ENCODE results near the gene TUBG1. TPM values are rescaled to one million over a fixed set of nuclear protein-coding genes. Genes with fewer than 3 reads are reported as not detected.

The TUBG1 gene
- total and polyA plus RNA-seq, 9 of the 15 experiments (the other 6 are each of a cell fraction or from before 2014, with no cell fraction given): 33.1 to 147 (median 66.0) TPM

- TF ChIP-seq, protein P1, sequence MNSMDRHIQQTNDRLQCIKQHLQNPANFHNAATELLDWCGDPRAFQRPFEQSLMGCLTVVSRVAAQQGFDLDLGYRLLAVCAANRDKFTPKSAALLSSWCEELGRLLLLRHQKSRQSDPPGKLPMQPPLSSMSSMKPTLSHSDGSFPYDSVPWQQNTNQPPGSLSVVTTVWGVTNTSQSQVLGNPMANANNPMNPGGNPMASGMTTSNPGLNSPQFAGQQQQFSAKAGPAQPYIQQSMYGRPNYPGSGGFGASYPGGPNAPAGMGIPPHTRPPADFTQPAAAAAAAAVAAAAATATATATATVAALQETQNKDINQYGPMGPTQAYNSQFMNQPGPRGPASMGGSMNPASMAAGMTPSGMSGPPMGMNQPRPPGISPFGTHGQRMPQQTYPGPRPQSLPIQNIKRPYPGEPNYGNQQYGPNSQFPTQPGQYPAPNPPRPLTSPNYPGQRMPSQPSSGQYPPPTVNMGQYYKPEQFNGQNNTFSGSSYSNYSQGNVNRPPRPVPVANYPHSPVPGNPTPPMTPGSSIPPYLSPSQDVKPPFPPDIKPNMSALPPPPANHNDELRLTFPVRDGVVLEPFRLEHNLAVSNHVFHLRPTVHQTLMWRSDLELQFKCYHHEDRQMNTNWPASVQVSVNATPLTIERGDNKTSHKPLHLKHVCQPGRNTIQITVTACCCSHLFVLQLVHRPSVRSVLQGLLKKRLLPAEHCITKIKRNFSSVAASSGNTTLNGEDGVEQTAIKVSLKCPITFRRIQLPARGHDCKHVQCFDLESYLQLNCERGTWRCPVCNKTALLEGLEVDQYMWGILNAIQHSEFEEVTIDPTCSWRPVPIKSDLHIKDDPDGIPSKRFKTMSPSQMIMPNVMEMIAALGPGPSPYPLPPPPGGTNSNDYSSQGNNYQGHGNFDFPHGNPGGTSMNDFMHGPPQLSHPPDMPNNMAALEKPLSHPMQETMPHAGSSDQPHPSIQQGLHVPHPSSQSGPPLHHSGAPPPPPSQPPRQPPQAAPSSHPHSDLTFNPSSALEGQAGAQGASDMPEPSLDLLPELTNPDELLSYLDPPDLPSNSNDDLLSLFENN (IDR thresholded peaks at IDR 0.05; ENCODE audit: low read depth in 2 of 2, low read length in 2 of 2): no peak
- TF ChIP-seq GTF2F1 (IDR thresholded peaks at IDR 0.05; ENCODE audit: low read depth, low read length) (no peak), ZBED1 (IDR thresholded peaks at IDR 0.05) (0 out of 2 replicates have a peak, but pooled peaks have one; percentile 37), ETV6 (IDR thresholded peaks at IDR 0.05; ENCODE audit: borderline replicate concordance in 1 of 2, low read depth in 2 of 2, low read length in 1 of 2) (no peak), ETV6 (CRISPR knock-in tag; IDR thresholded peaks at IDR 0.05; ENCODE audit: borderline replicate concordance) (no peak), TCF3 (CRISPR knock-in tag; IDR thresholded peaks at IDR 0.05) (no peak), HMGN3 (IDR thresholded peaks at IDR 0.05; ENCODE audit: borderline replicate concordance, extremely low read depth, insufficient read length, low read depth, low read length) (peak; percentile 65), RCOR1 (IDR thresholded peaks at IDR 0.05; ENCODE audit: borderline replicate concordance in 1 of 2, low read depth in 2 of 2, low read length in 2 of 2) (0 out of 4 replicates have a peak, but pooled peaks of 1 of the 2 experiments have one; percentile 10), ZNF408 (CRISPR knock-in tag; IDR thresholded peaks at IDR 0.05; ENCODE audit: low read depth) (no peak), STAG1 (CRISPR knock-in tag; IDR thresholded peaks at IDR 0.05; ENCODE audit: borderline replicate concordance) (no peak), PRPF4 (IDR thresholded peaks at IDR 0.05; ENCODE audit: insufficient read depth, low read depth, low read length, poor library complexity, severe bottlenecking) (no peak), ZNF133 (CRISPR knock-in tag; IDR thresholded peaks at IDR 0.05) (no peak), NR2C2 (CRISPR knock-in tag; IDR thresholded peaks at IDR 0.05) (no peak), NR2C2 (tag; IDR thresholded peaks at IDR 0.05) (0 out of 2 replicates have a peak, but pooled peaks have one; percentile 17), ZNF507 (tag; conservative IDR thresholded peaks at IDR 0.05) (no peak), ZNF778 (CRISPR knock-in tag; IDR thresholded peaks at IDR 0.05) (no peak), CSDE1 (IDR thresholded peaks at IDR 0.05) (no peak), ZNF165 (CRISPR knock-in tag; IDR thresholded peaks at IDR 0.05; ENCODE audit: borderline replicate concordance) (no peak), TOE1 (IDR thresholded peaks at IDR 0.05; ENCODE audit: borderline replicate concordance) (peak; percentile 97), TOE1 (CRISPR knock-in tag; IDR thresholded peaks at IDR 0.05; ENCODE audit: borderline replicate concordance, low read depth) (no peak)
- TF ChIP-seq, protein P2, sequence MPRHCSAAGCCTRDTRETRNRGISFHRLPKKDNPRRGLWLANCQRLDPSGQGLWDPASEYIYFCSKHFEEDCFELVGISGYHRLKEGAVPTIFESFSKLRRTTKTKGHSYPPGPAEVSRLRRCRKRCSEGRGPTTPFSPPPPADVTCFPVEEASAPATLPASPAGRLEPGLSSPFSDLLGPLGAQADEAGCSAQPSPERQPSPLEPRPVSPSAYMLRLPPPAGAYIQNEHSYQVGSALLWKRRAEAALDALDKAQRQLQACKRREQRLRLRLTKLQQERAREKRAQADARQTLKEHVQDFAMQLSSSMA (CRISPR knock-in tag; IDR thresholded peaks at IDR 0.05): 0 out of 2 replicates have a peak, but pooled peaks have one; percentile 37
- TF ChIP-seq, protein P3, sequence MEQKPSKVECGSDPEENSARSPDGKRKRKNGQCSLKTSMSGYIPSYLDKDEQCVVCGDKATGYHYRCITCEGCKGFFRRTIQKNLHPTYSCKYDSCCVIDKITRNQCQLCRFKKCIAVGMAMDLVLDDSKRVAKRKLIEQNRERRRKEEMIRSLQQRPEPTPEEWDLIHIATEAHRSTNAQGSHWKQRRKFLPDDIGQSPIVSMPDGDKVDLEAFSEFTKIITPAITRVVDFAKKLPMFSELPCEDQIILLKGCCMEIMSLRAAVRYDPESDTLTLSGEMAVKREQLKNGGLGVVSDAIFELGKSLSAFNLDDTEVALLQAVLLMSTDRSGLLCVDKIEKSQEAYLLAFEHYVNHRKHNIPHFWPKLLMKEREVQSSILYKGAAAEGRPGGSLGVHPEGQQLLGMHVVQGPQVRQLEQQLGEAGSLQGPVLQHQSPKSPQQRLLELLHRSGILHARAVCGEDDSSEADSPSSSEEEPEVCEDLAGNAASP (IDR thresholded peaks at IDR 0.05): no peak
Measured at GRCh38 chr17:42566883-42567573, 42.5 kb upstream of the TUBG1 start, which contains the start of gene MLX (continued).
